GM12873 (cell line): Measurements from ENCODE around the gene AOPEP.

Experiments used
- TF ChIP-seq, protein P1 (sequence below): IDR thresholded peaks from 2 replicates; pipeline ENCODE4 v1.5.1; 2012; ENCODE audit warnings: low read depth, mild to moderate bottlenecking, moderate library complexity, low read length, control low read depth; ENCODE audit not compliant: insufficient read depth; ENCODE audit errors: missing control alignments

Gene AOPEP

DNA sequence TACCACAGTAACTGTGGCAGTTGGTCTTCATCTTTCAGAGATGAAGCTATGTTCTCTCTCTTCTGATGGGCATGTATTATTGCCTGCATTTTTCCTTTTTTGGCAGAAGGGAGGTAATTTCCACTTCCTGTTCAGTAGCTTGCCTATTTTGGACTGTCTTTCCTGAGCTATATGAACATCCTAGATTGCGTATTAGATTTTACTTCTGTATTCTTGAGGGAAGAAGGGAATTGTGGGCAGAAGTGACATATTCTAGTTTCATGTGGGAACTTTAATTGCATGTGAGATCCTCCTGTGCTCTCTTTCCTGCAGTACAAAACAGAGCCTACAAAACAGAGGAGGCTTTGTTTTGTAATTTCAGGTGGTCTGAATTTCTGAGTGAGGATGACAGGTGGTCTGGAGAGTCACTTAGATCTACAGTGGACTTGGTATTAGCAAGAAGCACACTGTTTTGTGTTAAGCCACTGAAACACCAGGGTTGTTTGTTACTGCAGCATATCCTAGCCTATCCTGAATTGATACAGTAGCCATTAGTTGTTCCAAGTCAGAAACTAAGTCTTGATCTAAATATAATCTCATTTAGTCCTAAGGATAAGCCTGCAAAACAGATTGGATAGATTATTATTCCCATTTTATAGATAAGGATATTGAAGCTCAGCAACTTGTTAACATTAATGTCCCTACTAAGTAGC lies 68.1 kb downstream of the AOPEP start:
- TF ChIP-seq, protein P1, sequence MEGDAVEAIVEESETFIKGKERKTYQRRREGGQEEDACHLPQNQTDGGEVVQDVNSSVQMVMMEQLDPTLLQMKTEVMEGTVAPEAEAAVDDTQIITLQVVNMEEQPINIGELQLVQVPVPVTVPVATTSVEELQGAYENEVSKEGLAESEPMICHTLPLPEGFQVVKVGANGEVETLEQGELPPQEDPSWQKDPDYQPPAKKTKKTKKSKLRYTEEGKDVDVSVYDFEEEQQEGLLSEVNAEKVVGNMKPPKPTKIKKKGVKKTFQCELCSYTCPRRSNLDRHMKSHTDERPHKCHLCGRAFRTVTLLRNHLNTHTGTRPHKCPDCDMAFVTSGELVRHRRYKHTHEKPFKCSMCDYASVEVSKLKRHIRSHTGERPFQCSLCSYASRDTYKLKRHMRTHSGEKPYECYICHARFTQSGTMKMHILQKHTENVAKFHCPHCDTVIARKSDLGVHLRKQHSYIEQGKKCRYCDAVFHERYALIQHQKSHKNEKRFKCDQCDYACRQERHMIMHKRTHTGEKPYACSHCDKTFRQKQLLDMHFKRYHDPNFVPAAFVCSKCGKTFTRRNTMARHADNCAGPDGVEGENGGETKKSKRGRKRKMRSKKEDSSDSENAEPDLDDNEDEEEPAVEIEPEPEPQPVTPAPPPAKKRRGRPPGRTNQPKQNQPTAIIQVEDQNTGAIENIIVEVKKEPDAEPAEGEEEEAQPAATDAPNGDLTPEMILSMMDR, result no peak

DNA sequence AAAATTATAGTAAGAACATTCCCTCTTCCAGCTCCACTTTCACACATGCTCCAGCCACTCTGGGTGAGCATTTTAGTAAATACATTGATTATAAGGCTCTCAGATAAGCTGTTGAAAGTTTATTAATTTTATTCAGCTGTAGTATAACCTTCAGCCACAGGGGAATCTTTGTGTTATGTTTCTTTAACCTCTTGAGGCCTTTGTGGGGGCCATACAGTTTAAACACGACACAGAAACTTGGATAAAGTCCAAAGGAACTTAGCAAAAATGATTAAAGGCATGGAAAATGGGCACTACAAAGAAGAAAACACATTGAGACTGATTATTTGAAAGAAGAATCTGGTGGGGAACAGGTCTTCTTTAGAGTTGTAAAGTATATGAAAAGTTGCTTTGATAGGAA lies 70.2 kb downstream of the AOPEP start:
- TF ChIP-seq, protein P1, result no peak

DNA sequence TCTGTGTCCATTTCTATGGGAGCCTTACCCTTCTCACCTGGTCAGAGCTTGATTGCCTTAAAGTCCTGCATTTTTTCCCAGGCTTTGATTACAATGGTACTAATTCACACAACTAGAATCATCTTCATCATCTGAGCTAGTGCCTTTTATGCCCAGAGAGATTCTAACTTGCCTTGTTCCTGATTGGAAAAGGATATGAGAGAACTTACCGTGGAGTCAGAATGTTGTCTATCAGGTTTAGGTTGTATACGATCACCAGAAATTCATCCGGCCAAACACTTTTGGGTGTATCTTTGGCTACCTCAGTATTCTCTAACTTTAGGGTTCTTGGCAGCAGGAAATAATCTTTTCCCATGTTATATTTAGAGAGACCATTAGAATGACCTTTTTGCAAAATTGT lies 71.7 kb downstream of the AOPEP start:
- TF ChIP-seq, protein P1, result no peak

DNA sequence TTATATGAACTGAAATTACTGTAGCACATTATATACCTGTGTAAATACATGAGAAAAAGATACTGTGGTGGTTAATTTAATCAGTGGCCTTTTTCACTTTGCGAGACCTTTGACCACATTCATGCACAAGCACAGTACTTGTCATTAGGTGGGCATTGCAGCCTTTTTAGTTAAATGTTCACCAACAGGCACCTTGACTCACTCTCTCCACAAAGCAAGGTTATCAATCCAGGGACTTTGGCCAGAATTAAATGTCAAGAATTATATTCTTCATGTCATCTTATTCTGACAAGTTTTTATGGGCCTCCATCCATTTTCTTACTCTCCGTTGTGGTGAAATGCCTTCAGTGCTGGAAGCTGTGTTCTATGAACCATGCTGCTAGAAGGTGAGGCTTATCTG lies 72.2 kb downstream of the AOPEP start:
- TF ChIP-seq, protein P1, result no peak

DNA sequence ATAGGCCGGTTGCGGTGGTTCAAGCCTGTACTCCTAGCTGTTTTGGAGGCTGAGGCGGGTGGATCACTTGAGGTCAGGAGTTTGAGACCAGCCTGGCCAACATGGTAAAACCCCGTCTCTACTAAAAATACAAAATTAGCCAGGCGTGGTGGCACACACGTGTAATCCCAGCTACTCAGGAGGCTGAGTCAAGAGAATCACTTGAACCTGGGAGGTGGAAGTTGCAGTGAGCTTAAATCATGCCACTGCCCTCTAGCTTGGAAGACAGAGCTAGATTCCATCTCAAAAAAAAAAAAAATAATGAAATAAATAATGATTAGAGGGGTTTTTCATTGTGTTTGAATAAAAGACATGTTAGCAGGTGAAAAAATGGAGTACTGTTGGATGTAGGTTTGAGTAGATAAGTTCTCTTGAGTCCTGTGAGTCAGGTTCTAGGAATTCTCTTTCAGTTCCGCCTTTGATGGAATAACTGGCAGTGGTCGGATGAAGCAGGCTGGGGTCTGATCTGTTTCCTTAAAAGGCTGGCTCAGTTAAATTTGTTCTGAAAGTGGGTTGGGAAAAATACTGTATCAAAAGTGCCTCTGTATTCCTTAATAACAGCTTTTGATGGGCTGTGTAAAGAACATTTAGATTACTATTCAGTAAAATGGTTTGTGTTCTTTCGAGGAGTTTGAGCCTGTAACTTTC lies 73.2 kb downstream of the AOPEP start:
- TF ChIP-seq, protein P1, result no peak

DNA sequence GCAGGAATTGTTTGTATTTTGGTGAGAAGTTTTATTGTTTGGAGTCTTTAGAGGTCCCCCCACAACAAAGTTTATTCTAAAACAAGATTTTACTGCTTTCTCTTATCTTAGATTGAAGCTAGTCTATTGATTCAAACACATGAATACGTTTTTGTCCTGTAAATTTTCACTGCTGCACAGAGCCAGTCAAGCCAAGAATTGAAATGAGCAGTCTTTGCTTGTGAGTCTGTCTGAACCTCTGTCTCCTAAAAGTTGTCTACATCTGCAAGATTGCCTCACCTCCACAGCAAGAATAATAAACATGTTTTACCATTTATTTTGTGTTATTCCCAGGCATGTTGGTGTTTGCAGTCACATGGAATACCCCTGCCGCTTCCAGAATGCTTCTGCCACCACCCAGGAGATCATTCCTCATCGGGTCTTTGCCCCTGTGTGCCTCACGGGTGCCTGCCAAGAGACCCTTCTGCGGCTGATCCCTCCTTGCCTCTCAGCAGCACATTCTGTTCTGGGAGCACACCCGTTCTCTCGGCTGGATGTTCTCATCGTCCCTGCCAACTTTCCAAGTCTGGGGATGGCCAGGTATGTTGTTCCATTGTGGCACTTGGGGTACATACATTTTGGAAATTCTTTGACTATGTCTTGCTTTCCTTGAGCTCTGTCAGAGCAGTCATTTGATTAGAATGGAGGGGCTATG lies 74.1 kb downstream of the AOPEP start:
- TF ChIP-seq, protein P1, result no peak

DNA sequence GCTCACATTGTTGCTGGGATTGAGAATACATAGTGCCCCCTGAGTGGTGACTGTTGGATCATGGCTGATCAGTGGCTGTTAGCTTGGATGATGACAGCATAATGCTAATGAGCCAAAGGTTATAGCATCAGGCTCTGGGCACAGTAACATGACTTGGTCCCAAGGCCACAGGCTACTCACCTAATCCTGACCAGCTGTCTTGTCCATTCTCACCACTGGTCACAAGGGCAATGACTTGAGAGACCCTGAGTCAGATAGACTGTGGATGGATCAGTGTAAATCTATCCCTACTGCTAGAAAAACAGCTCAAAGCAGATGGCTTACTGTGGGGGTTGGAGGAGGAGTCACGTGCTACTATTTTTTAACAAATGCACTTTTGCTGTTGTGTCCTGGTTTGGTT lies 74.7 kb downstream of the AOPEP start:
- TF ChIP-seq, protein P1, result no peak
